ENCODE results near the gene NOL4L. TPM values are rescaled to one million over a fixed set of nuclear protein-coding genes. Genes with fewer than 3 reads are reported as not detected.

Gene NOL4L
- total RNA-seq, 1 donor from 2014 or later = 37.7 TPM

DNA sequence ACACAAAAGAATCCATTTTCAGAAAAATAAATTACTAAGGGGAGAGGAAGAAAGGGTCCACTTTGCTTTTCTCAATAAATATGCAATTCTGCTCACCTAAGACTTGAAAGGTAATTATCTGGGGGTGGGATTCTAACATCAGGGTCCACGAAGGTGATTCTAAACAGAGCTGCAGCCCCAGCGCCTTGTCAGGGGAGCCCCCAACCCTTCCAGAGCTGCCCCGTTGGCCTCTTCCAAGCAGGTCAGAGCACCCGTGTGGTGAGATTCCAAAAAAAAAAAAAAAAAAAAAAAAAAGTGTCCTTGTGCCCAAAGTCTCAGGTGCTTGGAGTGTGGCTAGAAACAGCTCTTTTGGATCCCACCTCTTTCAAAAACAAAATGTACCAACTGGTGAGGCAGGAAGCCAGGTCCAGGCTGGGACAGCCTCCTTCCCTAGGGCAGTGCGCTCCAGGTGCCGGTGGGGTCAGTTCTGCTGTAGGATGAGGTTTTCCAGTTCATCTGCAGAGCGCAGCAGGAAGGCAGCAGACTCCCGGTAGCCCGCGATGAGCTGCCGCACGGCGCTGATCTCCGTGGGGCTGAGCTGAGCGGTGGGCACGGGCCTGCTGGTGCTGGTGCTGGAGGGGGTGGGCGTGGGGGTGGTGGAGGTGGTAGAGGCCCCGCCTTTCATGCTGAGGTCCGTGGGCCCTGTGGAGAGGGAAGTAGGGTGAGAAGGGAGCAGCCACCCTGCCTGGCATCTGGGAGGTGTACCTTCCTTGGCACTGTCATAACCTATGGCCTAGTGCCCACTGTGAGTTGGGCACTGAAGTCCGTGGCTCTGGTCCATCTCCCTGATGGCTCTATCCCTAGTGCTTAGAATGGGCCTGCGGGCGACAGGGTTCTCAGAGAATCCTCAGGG, 137.8 kb downstream of the NOL4L start:
- peak overlapping the region; percentile 36 for H3K27ac Mint-ChIP-seq (ENCODE audit: unreplicated experiment)
- TF ChIP-seq, protein P1, sequence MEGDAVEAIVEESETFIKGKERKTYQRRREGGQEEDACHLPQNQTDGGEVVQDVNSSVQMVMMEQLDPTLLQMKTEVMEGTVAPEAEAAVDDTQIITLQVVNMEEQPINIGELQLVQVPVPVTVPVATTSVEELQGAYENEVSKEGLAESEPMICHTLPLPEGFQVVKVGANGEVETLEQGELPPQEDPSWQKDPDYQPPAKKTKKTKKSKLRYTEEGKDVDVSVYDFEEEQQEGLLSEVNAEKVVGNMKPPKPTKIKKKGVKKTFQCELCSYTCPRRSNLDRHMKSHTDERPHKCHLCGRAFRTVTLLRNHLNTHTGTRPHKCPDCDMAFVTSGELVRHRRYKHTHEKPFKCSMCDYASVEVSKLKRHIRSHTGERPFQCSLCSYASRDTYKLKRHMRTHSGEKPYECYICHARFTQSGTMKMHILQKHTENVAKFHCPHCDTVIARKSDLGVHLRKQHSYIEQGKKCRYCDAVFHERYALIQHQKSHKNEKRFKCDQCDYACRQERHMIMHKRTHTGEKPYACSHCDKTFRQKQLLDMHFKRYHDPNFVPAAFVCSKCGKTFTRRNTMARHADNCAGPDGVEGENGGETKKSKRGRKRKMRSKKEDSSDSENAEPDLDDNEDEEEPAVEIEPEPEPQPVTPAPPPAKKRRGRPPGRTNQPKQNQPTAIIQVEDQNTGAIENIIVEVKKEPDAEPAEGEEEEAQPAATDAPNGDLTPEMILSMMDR (IDR thresholded peaks at IDR 0.05) = no peak
- DNase-seq (ENCODE audit: low spot score) = no peak
- peaks cover 44% of the 10 kb centered on the region for H3K36me3 Mint-ChIP-seq (ENCODE audit: low read depth)
- H3K4me1 Mint-ChIP-seq (ENCODE audit: low read depth) = peaks cover 21% of the 10 kb centered on the region
- H3K4me3 Mint-ChIP-seq (ENCODE audit: unreplicated experiment) = no peak overlapping the region
- no peaks in the 10 kb centered on the region for H3K27me3 Mint-ChIP-seq (ENCODE audit: low read depth)
- H3K9me3 Mint-ChIP-seq (ENCODE audit: low read depth) = no peaks in the 10 kb centered on the region

DNA sequence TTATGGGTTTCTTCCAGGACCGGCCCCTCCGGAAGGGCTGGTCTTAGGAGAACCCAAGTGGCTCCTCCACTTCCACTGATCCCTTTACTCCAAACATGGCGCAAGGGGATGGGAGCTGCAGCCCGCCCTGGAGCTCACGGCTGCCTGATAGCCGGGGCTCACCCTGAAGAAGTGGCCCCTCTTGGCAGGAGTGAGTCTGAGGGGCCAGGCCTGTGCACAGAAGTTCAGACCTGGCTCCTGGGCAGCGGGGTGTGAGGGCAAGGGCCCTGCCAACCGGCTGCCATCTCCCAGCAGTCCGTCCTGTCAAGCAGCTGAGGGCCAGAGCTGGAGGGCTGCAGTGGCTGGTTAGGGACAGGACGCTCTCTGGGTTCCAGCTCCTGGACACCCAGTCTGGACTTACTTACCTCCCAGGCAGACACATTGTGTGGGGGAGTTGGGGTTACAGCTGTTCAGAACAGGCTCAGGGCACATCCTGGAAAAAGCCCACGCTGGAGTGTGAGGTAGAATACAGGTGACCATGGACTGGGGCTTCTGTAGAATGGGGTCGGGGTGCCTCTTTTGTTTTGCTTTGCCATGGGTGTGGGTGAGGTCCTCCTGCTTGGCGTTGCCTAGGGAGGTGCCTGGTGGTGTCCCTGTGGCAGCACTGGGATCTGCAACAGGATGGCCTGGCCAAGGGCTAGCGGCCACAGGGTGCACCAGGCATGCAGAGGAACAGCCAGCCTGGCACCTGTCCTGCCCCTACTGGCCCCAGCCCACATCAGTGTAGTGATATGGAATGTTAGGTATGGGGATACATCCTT, 138.6 kb downstream of the NOL4L start:
- H3K4me1 Mint-ChIP-seq (ENCODE audit: low read depth) = peaks cover 21% of the 10 kb centered on the region
- no peak overlapping the region for H3K4me3 Mint-ChIP-seq (ENCODE audit: unreplicated experiment)
- no peak overlapping the region for H3K27ac Mint-ChIP-seq (ENCODE audit: unreplicated experiment)
- TF ChIP-seq, protein P1 (IDR thresholded peaks at IDR 0.05) = no peak
- DNase-seq (ENCODE audit: low spot score) = no peak
- H3K36me3 Mint-ChIP-seq (ENCODE audit: low read depth) = peaks cover 48% of the 10 kb centered on the region
- no peaks in the 10 kb centered on the region for H3K9me3 Mint-ChIP-seq (ENCODE audit: low read depth)
- no peaks in the 10 kb centered on the region for H3K27me3 Mint-ChIP-seq (ENCODE audit: low read depth)

GRCh38 chr20:32445539-32446273, 139.4 kb downstream of the NOL4L start:
- no peak for DNase-seq (ENCODE audit: low spot score)
- no peak overlapping the region for H3K4me3 Mint-ChIP-seq (ENCODE audit: unreplicated experiment)

DNA sequence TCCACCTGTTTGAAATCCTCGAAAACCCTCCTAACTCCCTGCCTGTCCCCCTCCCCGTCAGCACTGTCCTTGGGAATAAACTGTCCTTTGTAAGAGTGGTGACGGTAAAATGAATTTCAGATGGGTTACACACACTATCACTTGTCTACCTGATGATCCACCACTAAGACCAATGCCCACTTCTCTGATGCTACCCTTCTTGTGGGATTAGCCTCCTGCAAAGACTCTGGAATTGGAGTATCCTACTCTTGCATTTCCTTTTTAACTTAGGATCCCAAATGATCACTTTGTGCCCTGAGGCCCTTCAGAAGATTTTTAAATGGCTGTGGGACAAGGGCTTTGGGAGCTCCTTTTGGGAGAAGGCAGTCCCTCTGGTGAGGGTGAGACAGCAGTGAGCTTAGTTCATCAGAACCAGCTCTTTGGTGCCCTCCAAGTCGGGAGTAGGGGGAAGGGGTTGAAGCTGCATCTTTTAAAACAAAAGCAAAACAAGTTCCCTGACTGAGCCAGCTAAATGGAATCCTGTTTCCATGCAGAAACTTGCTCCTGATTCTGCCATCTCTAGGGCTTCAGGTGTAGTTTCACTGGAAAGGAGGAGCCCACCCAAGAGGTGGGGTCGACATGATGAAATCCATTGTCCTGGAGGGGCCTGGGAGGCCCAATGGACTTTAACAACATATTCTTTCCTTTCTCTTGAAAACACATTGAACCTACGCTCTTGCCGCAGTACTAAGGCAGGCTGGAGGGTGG, 140.5 kb downstream of the NOL4L start:
- H3K9me3 Mint-ChIP-seq (ENCODE audit: low read depth) = no peaks in the 10 kb centered on the region
- DNase-seq (ENCODE audit: low spot score) = no peak
- peak overlapping the region; percentile 55 for H3K27ac Mint-ChIP-seq (ENCODE audit: unreplicated experiment)
- H3K4me1 Mint-ChIP-seq (ENCODE audit: low read depth) = peaks cover 21% of the 10 kb centered on the region
- H3K27me3 Mint-ChIP-seq (ENCODE audit: low read depth) = no peaks in the 10 kb centered on the region
- H3K4me3 Mint-ChIP-seq (ENCODE audit: unreplicated experiment) = no peak overlapping the region
- H3K36me3 Mint-ChIP-seq (ENCODE audit: low read depth) = peaks cover 41% of the 10 kb centered on the region
- TF ChIP-seq, protein P1 (IDR thresholded peaks at IDR 0.05) = no peak

More at GRCh38 chr20:32445539-32446273, 139.4 kb downstream of the NOL4L start:
- Mint-ChIP-seq H3K36me3 (ENCODE audit: low read depth) (peaks cover 48% of the 10 kb centered on the region), H3K27me3 (ENCODE audit: low read depth) (no peaks in the 10 kb centered on the region), H3K4me1 (ENCODE audit: low read depth) (peaks cover 21% of the 10 kb centered on the region), H3K9me3 (ENCODE audit: low read depth) (no peaks in the 10 kb centered on the region), H3K27ac (ENCODE audit: unreplicated experiment) (peak overlapping the region; percentile 61)
- TF ChIP-seq, protein P1 (IDR thresholded peaks at IDR 0.05) = no peak

Data from chondrocyte (in vitro differentiated cells).